ENCODE data around the gene PRKCE.

Gene PRKCE

DNA sequence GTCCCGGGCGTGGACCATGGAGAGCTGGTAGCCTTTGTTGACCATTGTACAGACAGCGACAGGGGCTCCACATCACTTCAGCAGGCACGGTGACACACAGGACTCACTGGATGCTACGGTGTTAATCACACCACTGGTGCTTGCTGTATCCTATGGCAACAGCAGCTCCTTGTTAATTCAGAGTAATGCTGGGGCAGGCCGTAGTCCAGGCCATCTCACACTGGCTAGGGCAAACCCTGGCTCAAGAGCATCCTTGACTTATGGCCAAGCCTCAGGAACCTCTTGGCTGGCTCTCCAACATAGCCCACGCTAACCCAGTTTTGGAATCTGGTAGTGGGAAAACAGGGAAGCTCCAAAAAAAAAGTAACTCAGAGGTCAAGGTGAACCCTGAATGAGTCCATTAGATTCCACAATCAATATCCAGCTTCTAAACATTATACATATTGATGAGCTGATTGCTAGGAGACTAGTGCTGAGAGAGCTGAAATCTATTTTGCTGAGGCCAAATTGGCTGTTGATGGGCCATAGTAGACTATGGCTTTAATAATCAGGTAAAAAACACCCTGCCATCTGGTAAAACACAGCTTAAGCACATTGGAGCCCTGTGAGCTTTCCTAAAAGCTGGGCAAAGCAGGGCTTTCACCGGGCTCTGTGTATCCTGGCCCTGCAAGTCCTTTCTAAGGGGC is 253.6 kb downstream of the PRKCE start:
- Histone ChIP-seq H3K9me3 (no peaks in the 10 kb centered on the region), H3K4me1 (no peaks in the 10 kb centered on the region), H3K4me3 (ENCODE audit: low read depth, low read length) (no peak overlapping the region), H3K36me3 (peaks cover 4% of the 10 kb centered on the region; the same call in 1 of the 2 replicates), H3K27me3 (no peaks in the 10 kb centered on the region)
- no peak for TF ChIP-seq CTCF (IDR thresholded peaks at IDR 0.05; ENCODE audit: low read depth, low read length)
- no peak for DNase-seq

DNA sequence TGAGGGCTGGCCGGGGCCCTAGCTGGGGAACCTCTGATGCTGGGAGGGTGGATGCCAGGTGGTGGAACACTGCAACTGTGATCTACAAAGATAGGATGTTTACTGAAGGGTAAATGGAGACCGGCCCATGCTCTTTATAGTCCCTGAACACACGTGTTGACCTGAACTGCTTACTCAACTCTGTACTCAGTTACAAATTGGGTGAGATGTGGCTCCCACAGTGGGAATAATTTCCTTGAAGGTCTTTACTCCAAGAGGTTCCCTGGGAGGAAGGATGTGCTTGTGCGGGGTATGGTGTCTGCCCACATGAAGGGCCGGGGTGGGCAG is 254.1 kb downstream of the PRKCE start:
- peaks cover 4% of the 10 kb centered on the region; the same call in 1 of the 2 replicates for H3K36me3 ChIP-seq
- no peak for TF ChIP-seq CTCF (IDR thresholded peaks at IDR 0.05; ENCODE audit: low read depth, low read length)

DNA sequence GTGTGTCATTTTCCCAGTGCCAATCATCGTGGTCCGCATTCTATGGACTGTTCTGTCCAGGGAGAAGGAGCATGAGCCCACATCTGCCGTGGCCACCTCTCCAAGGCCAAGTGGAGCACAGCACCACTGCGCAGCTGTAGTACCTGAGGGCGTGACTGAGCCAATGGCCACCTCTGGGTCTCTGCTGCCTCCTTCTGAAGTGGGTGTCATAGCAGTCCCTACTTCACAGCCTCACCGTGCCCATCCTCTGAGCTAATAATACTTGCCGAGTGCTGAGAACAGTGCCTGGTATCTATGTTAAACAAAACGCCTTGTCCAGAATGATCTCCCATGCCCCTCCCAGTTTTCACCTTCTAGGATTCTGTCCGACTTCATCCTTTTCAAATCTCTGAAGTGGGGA is 256.1 kb downstream of the PRKCE start:
- no peaks in the 10 kb centered on the region for H3K9me3 ChIP-seq
- TF ChIP-seq CTCF (IDR thresholded peaks at IDR 0.05; ENCODE audit: low read depth, low read length) = no peak
- H3K36me3 ChIP-seq = peaks cover 4% of the 10 kb centered on the region; the same call in 1 of the 2 replicates
- H3K27me3 ChIP-seq = no peaks in the 10 kb centered on the region
- DNase-seq = no peak
- H3K4me3 ChIP-seq (ENCODE audit: low read depth, low read length) = no peak overlapping the region
- H3K4me1 ChIP-seq = no peaks in the 10 kb centered on the region

More for the DNA sequence above, 254.1 kb downstream of the PRKCE start:
- H3K27me3 ChIP-seq = no peaks in the 10 kb centered on the region
- no peaks in the 10 kb centered on the region for H3K9me3 ChIP-seq
- no peak for DNase-seq
- no peaks in the 10 kb centered on the region for H3K4me1 ChIP-seq
- no peak overlapping the region for H3K4me3 ChIP-seq (ENCODE audit: low read depth, low read length)

DNA sequence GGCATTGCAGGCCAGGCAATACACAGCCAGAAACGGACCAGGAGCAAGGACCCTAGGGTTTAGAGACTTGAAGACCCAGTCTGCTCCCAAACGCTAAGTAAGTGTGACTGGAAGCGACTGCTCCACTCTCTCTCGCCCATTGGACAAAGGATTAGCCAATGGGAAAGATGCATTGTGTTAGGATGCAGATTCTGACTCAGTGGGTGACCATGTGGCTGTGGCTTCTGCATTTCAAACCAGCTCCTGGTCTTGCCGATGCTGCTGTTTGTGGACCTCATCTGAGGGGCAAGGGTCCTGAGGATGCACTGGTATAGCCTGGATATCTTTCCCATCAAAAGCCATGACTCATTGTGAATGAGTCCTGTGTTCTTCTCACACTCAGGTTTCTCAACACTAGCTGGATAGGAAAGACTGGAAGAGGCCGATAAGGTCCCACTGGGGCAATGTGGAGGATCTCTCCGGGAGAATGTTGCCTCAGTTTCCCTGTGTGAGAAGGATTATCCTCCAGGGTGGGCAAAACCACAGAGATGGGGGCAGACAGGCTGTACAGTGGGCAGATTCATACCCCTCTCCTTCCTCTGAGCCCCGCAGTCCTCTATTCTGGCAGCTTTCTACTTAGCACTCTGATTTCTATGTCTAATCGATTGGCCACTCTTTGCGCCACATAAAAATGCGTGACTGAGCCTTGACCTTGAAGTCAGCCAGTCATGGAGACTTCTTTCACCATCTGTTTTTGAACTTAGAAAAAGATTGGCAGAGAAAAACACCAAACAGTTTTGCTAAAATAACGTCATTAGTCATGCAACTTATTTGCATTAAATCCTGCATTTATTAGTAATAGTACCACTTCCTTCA is 257.1 kb downstream of the PRKCE start:
- DNase-seq = no peak
- Histone ChIP-seq H3K4me3 (ENCODE audit: low read depth, low read length) (no peak overlapping the region), H3K4me1 (no peaks in the 10 kb centered on the region), H3K36me3 (peaks cover 4% of the 10 kb centered on the region; the same call in 1 of the 2 replicates), H3K27me3 (no peaks in the 10 kb centered on the region), H3K9me3 (no peaks in the 10 kb centered on the region)
- no peak for TF ChIP-seq CTCF (IDR thresholded peaks at IDR 0.05; ENCODE audit: low read depth, low read length)

- Histone ChIP-seq H3K4me1 (no peaks in the 10 kb centered on the region), H3K4me3 (ENCODE audit: low read depth, low read length) (no peak overlapping the region), H3K27me3 (no peaks in the 10 kb centered on the region), H3K36me3 (peaks cover 7% of the 10 kb centered on the region; the same call in 1 of the 2 replicates), H3K9me3 (no peaks in the 10 kb centered on the region)
- no peak for TF ChIP-seq CTCF (IDR thresholded peaks at IDR 0.05; ENCODE audit: low read depth, low read length)
- DNase-seq = no peak
These were observed 257.7 kb downstream of the PRKCE start for GRCh38 chr2:45909171-45909565.

All from BE2C (cell line).